ENCODE measurements around the gene PTCHD4. TPM values are rescaled to one million over a fixed set of nuclear protein-coding genes. Genes with fewer than 3 reads are reported as not detected.
A peak's percentile ranks its signal among the peaks of the same experiment; 100 is the strongest.

The PTCHD4 gene
- total and polyA plus RNA-seq, 2 of the 13 experiments (the other 11 are each of a cell fraction or from before 2014, with no cell fraction given): 28.4 to 32.9 TPM

DNA sequence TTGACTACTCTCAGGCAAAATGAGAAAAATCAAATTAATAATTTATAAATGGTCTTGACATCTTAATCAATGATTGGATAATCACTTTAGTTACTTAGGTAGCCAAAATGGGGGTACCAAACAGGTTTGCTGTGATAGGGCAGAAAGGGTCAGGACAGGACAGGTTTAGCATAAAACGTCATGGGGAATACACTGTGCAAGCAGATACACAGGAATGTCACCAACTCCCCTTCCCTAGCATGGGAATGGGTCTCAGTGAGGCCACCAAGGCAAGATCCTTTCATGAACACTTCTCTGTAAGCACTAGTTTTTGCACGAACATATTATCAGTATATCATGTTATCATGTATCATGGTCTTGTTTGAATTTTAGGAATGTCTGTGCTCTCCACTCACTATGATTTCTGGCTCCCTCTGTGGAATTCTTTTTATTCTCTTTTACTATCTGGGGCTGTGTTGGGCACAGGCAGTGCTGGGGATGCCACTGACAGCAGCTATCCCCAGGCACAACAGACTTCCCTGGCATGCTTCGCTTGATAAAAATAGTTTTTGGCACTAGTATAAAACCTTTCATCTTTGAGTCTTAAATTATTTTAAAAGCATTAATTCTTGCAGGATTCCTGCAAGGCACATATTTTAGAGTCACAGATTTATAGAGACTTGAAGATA is 18.3 kb downstream of the PTCHD4 start:
- POLR2A ChIA-PET: interaction anchor here (1.0 kb wide), 1 partner anchor 10 kb away, joined by 3 read pairs; no protein-coding TSS in a partner anchor
- DNase-seq (ENCODE audit: low spot score) (no peak), ATAC-seq (peak; percentile 54), FAIRE-seq (no peak)
- H3K79me2 ChIP-seq (ENCODE audit: insufficient read depth, low read length): peaks cover 94% of the 10 kb centered on the region
- no peaks in the 10 kb centered on the region for H3K4me1 ChIP-seq (ENCODE audit: insufficient read depth, low read length)
- in situ Hi-C loops (cut with HindIII; ENCODE audit: extremely low pct_ligation_motif_present, low pct_unique_long_range_greater_than_20kb): no loop called here
- TF ChIP-seq CC2D1A (CRISPR knock-in tag; IDR thresholded peaks at IDR 0.05) (no peak), RBM22 (optimal IDR thresholded peaks at IDR 0.05; ENCODE audit: low read length) (peak; percentile 79)
- H3K36me3 ChIP-seq (replicated peaks in 1 of 2; ENCODE audit: control insufficient read depth in 1 of 2, insufficient read depth in 2 of 2, low read length in 2 of 2): peaks cover 4 to 18% of the 10 kb centered on the region in 2 experiments
- intact Hi-C loops (cut with micrococcal nuclease; ENCODE audit: unreplicated experiment): no loop called here
- CTCF ChIA-PET (ENCODE audit: low intra/inter-chr PET ratio, low total read pairs): no interaction called here
- H3K4me3 ChIP-seq (replicated peaks in 1 of 3; ENCODE audit: insufficient read depth in 1 of 3, low read depth in 2 of 3, low read length in 3 of 3): no peak overlapping the region
- no peaks in the 10 kb centered on the region for H3K27me3 ChIP-seq (ENCODE audit: control insufficient read depth in 1 of 2, insufficient read depth in 2 of 2, low read length in 2 of 2)
- H4K20me1 ChIP-seq (ENCODE audit: insufficient read depth, low read length): peaks cover 48% of the 10 kb centered on the region
- no peak overlapping the region for H3K9ac ChIP-seq (ENCODE audit: insufficient read depth, low read depth, low read length)
- H3K27ac ChIP-seq (ENCODE audit: extremely low read length, insufficient read depth, low read length): no peak overlapping the region
- no peak overlapping the region for H2AFZ ChIP-seq (ENCODE audit: low read length)
- 93% methylated on average over 3 of the region's 3 CpGs for WGBS (ENCODE audit: low lambda C conversion rate)
- H3K4me2 ChIP-seq (ENCODE audit: low read depth, low read length): no peak overlapping the region
- no peaks in the 10 kb centered on the region for H3K9me3 ChIP-seq (ENCODE audit: low read length)
- BruUV-seq (replicated peaks): no TSS peak

DNA sequence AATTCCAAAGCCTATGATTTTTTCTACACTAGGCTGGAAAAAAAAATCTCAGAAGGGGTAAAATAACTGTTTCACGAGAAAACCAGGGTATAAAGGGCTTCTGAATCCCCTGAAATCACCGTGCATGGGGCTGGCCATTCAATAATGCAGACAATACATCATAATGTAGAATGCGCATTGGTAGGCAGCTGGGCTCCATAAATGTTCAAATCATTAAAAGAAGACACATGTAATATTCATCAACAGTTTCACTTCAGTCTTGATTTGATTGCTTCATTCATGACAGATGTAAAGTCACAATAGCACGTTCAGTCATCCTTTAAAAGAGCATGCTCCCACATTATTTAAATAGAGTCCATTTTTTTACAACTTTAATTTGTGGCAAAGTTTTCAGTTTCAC is 20.5 kb downstream of the PTCHD4 start:
- FAIRE-seq: no peak

More for the DNA sequence above, 20.5 kb downstream of the PTCHD4 start:
- Histone ChIP-seq H3K36me3 (replicated peaks in 1 of 2; ENCODE audit: control insufficient read depth in 1 of 2, insufficient read depth in 2 of 2, low read length in 2 of 2) (peaks cover 5 to 9% of the 10 kb centered on the region in 2 experiments), H3K9ac (ENCODE audit: insufficient read depth, low read depth, low read length) (no peak overlapping the region), H3K4me3 (replicated peaks in 1 of 3; ENCODE audit: insufficient read depth in 1 of 3, low read depth in 2 of 3, low read length in 3 of 3) (no peak overlapping the region), H3K79me2 (ENCODE audit: insufficient read depth, low read length) (peaks cover 94% of the 10 kb centered on the region), H4K20me1 (ENCODE audit: insufficient read depth, low read length) (peaks cover 49% of the 10 kb centered on the region), H3K4me2 (ENCODE audit: low read depth, low read length) (no peak overlapping the region), H3K27me3 (ENCODE audit: control insufficient read depth in 1 of 2, insufficient read depth in 2 of 2, low read length in 2 of 2) (no peaks in the 10 kb centered on the region), H3K27ac (ENCODE audit: extremely low read length, insufficient read depth, low read length) (no peak overlapping the region), H3K4me1 (ENCODE audit: insufficient read depth, low read length) (no peaks in the 10 kb centered on the region), H2AFZ (ENCODE audit: low read length) (no peak overlapping the region), H3K9me3 (ENCODE audit: low read length) (no peaks in the 10 kb centered on the region)
- DNase-seq (ENCODE audit: low spot score): no peak
- WGBS (ENCODE audit: low lambda C conversion rate): 96% methylated on average over 4 of the region's 4 CpGs
- intact Hi-C loops (cut with micrococcal nuclease; ENCODE audit: unreplicated experiment): no loop called here
- ChIA-PET CTCF (ENCODE audit: low intra/inter-chr PET ratio, low total read pairs) (no interaction called here), POLR2A (no interaction called here)
- in situ Hi-C loops (cut with HindIII; ENCODE audit: extremely low pct_ligation_motif_present, low pct_unique_long_range_greater_than_20kb): no loop called here
- no TSS peak for BruUV-seq (replicated peaks)
- TF ChIP-seq TOE1 (CRISPR knock-in tag; IDR thresholded peaks at IDR 0.05) (no peak), RBM22 (optimal IDR thresholded peaks at IDR 0.05; ENCODE audit: low read length) (peak; percentile 68)
- no peak for ATAC-seq

Measured in HepG2 (cell line).